K562 (cell line): ENCODE measurements around the gene SHISA5. TPM values are rescaled to one million over a fixed set of nuclear protein-coding genes. Genes with fewer than 3 reads are reported as not detected.

Source experiments
- ADNP ChIP-seq: fragments of 200-800 bp; sonication (Bioruptor generic); IDR thresholded peaks from 2 replicates; pipeline ENCODE4 v1.6.1; 2016; ENCODE audit warnings: missing genetic modification characterization, missing compliant biosample characterization
- BDP1 ChIP-seq: IDR thresholded peaks from 3 replicates; pipeline ENCODE4 v1.6.1; 2011; ENCODE audit not compliant: insufficient read length, insufficient read depth
- CBFA2T2 ChIP-seq: fragments of 450-650 bp; conservative IDR thresholded peaks from 2 replicates; pipeline ENCODE4 v1.6.1; 2017; ENCODE audit warnings: mild to moderate bottlenecking
- CEBPG ChIP-seq, 3 experiments: fragments of 200-800 bp in 1 of 3; sonication (Bioruptor generic) in 1 of 3; sonication (generic) in 1 of 3; formaldehyde crosslinking in 1 of 3; IDR thresholded peaks in 2 of 3; conservative IDR thresholded peaks in 1 of 3; 2 replicates each; pipeline versions ENCODE4 v1.6.1 to v1.8.0; 2016 to 2022; ENCODE audit warnings: missing compliant biosample characterization in 2 of 3, missing genetic modification characterization in 2 of 3, mild to moderate bottlenecking in 1 of 3, missing genetic modification reagents in 1 of 3
- ETV5 ChIP-seq: sonication (generic); formaldehyde crosslinking; IDR thresholded peaks from 2 replicates; pipeline ENCODE4 v1.4.0; 2020; ENCODE audit warnings: low read depth, mild to moderate bottlenecking, missing genetic modification reagents
- HLTF ChIP-seq: fragments of 450-650 bp; IDR thresholded peaks from 2 replicates; pipeline ENCODE4 v1.6.1; 2016
- KDM1A ChIP-seq, 2 experiments: fragments of 450-650 bp; IDR thresholded peaks; 2 replicates each; pipeline ENCODE4 v1.6.1; 2016; ENCODE audit warnings: mild to moderate bottlenecking in 2 of 2
- MGA ChIP-seq: fragments of 450-650 bp; IDR thresholded peaks from 2 replicates; pipeline ENCODE4 v1.6.1; 2016; ENCODE audit warnings: mild to moderate bottlenecking, moderate library complexity
- NEUROD1 ChIP-seq: fragments of 150-350 bp; IDR thresholded peaks from 2 replicates; pipeline ENCODE4 v1.6.1; 2014; ENCODE audit warnings: borderline replicate concordance, low read length, low read depth; ENCODE audit not compliant: partially characterized antibody
- NFE2L1 ChIP-seq: fragments of 450-650 bp; IDR thresholded peaks from 2 replicates; pipeline ENCODE4 v1.6.1; 2016; ENCODE audit warnings: missing genetic modification characterization, low read depth, mild to moderate bottlenecking, missing compliant biosample characterization, moderate library complexity, borderline replicate concordance
- SMAD1 ChIP-seq: fragments of 150-350 bp; IDR thresholded peaks from 2 replicates; pipeline ENCODE4 v1.6.1; 2014; ENCODE audit warnings: low read length, low read depth; ENCODE audit not compliant: partially characterized antibody
- TAF1 ChIP-seq: IDR thresholded peaks from 2 replicates; pipeline ENCODE4 v1.6.1; 2011; ENCODE audit warnings: mild to moderate bottlenecking, low read length, moderate library complexity; ENCODE audit not compliant: insufficient read depth, control insufficient read depth, severe bottlenecking; ENCODE audit errors: extremely low read depth
- ZNF263 ChIP-seq: sonication (generic); formaldehyde crosslinking; IDR thresholded peaks from 2 replicates; pipeline ENCODE4 v1.8.0; 2022; ENCODE audit warnings: mild to moderate bottlenecking, missing genetic modification reagents, borderline replicate concordance
- ZNF57 ChIP-seq: fragments of 450-650 bp; formaldehyde crosslinking; IDR thresholded peaks from 2 replicates; pipeline ENCODE4 v1.4.0; 2020; ENCODE audit warnings: mild to moderate bottlenecking, moderate library complexity
- polyA plus RNA-seq, 8 experiments: library from polyadenylated mRNA; depleted of rRNA in 4 of 8; stranded (reverse) in 5 of 8; unstranded in 3 of 8; fragments of >200 nt; fragmentation: Nextera tagmentation in 2 of 8; fragmentation: Illumina TruSeq in 1 of 8; extraction: Ambion mirVana in 2 of 8; extraction: Trizol in 1 of 8; gene quantifications; 2 replicates each; pipeline versions ENCODE4 v1.2.1 to v1.2.3, GENCODE V29; 2011 to 2014; ENCODE audit warnings: inconsistent platforms in 1 of 8, missing spikeins in 1 of 8
- total RNA-seq, 7 experiments: library from RNA; depleted of rRNA in 6 of 7; stranded (reverse); fragments of >200 nt in 6 of 7; fragmentation: Illumina TruSeq in 2 of 7; extraction: Trizol in 2 of 7; gene quantifications; 2 replicates each; pipeline versions ENCODE4 v1.2.1 to v1.2.3, GENCODE V29; 2011 to 2021; ENCODE audit warnings: low replicate concordance in 1 of 7

Gene SHISA5
- total and polyA plus RNA-seq, 9 of the 15 experiments (the other 6 are each of a cell fraction or from before 2014, with no cell fraction given): 8.4 to 85.8 (median 56.1) TPM

- no peak for TF ChIP-seq CBFA2T2
- no peak for TF ChIP-seq KDM1A (IDR thresholded peaks at IDR 0.05)
- no peak for TF ChIP-seq CEBPG (CRISPR knock-in tag; IDR thresholded peaks at IDR 0.05)
- no peak for TF ChIP-seq CEBPG (tag; conservative IDR thresholded peaks at IDR 0.05 in 1 of 2, IDR thresholded peaks at IDR 0.05 in 1 of 2)
- TF ChIP-seq ZNF263 (CRISPR knock-in tag): no peak
- TF ChIP-seq NFE2L1 (tag): peak; percentile 20; the same call in 1 of the 2 replicates
- no peak for TF ChIP-seq TAF1
- peak; percentile 34 for TF ChIP-seq NEUROD1
- no peak for TF ChIP-seq SMAD1
- TF ChIP-seq HLTF: no peak
- TF ChIP-seq ZNF57 (CRISPR knock-in tag): no peak
- TF ChIP-seq ETV5 (CRISPR knock-in tag): peak; percentile 32; the same call in 1 of the 2 replicates
- no peak for TF ChIP-seq BDP1
- TF ChIP-seq ADNP (tag): no peak
- TF ChIP-seq MGA: 0 out of 2 replicates have a peak, but pooled peaks have one; percentile 25
Measured at GRCh38 chr3:48465531-48466378, 38.2 kb downstream of the SHISA5 start (continued).
